ENCODE data around the gene SGF29.

GRCh38 chr16:28580726-28581315 lies 27.1 kb downstream of the SGF29 start:
- TF ChIP-seq CTCF (conservative IDR thresholded peaks at IDR 0.05) = no peak
- TF ChIP-seq ZFX (IDR thresholded peaks at IDR 0.05) = no peak
